ENCODE results near the gene TBX4.
"Not testable (repeated sequence)": the region's sequence is repeated elsewhere in the genome, so short reads cannot be mapped to it uniquely, and the experiment has no call there.

The TBX4 gene

DNA sequence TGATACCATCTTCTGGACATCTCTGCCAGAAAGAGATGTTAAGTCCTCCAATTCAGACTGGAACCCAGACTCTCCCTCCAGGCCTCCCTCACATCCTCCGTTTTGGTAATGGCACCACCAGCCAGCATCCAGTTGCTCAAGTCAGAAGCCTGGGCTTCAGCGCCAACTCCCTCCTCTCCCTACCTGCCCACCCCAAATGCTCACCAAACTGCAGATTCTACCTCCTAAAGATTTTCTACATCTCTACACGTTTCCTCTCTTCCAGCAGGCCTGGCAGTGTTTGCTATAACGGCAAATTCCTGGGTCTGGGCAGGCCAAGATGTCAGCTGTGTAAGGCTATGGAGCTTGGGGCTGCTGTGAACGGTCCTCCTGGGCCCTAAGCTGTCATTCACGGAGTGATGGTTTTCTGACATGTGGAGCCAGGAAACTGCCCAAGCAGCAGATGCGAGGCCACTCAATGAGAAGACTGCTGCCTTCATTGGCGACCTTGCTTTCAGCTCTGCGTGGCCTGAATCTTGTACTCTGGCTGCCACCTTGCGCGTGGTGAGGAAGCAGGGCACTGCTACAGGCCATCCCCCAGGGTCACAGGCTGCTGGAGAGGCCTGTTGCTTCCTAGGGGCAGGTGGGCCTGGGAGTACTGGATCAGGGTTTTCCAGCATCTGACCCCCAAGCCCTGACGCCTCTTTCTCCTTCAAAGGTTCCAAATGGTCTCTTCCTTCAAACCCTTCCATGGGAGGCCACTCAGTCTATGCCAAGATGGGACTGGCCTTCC is 37.7 kb downstream of the TBX4 start:
- H3K4me1 Mint-ChIP-seq (ENCODE audit: low read depth): no peaks in the 10 kb centered on the region

DNA sequence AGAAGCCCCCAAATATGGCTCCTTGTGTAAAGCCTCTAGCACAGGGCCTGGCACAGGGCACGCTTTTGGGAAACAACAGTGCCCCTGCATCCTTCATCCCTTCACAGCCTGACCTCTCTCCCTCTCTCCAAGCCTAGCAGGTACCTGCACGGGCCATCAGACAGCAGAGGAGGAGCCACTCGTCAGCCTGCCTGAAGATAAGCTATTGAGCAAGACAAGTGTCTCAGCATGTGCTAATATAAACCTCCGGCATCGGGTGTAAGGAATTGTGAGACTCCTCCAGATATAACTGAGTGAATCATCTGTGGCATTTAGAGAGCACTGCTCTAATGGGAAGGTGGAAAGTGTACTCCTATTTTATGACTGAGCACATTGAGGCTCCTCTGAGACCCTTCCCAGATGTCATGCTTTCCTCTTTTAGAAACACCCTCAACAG is 38.3 kb downstream of the TBX4 start:
- H3K4me3 Mint-ChIP-seq: no peak overlapping the region
- peaks cover 11% of the 10 kb centered on the region for H3K27me3 Mint-ChIP-seq
- H3K9me3 Mint-ChIP-seq: no peaks in the 10 kb centered on the region
- H3K36me3 Mint-ChIP-seq (ENCODE audit: low read depth): no peaks in the 10 kb centered on the region
- H3K27ac Mint-ChIP-seq: no peak overlapping the region
- no peaks in the 10 kb centered on the region for H3K4me1 Mint-ChIP-seq (ENCODE audit: low read depth)
- intact Hi-C loops (cut with micrococcal nuclease): no loop called here

More for the DNA sequence above, 37.7 kb downstream of the TBX4 start:
- intact Hi-C loops (cut with micrococcal nuclease): no loop called here
- H3K9me3 Mint-ChIP-seq: no peaks in the 10 kb centered on the region
- H3K36me3 Mint-ChIP-seq (ENCODE audit: low read depth): no peaks in the 10 kb centered on the region
- H3K27ac Mint-ChIP-seq: no peak overlapping the region
- peaks cover 10% of the 10 kb centered on the region for H3K27me3 Mint-ChIP-seq
- no peak overlapping the region for H3K4me3 Mint-ChIP-seq

DNA sequence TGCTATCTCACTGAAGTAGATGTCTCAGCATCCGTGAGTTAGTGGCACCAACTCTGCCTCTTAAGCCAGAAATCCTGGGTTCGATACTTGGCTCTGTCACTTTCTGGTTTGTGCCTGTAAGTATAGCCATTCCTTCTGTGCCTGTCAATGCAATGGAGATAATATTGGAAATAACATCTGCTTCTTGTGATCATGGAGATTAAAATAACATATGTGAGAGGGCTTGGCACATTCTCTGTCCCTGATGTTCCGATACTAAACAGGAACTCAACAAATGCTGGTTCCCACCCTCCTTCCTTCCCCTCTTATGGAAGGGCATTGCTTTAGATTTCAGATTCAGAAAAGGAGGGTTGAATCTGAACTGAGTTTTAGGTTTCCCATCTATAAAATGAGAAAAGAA is 39.8 kb downstream of the TBX4 start:
- Mint-ChIP-seq H3K9me3 (no peaks in the 10 kb centered on the region), H3K27me3 (peaks cover 12% of the 10 kb centered on the region), H3K36me3 (ENCODE audit: low read depth) (no peaks in the 10 kb centered on the region), H3K27ac (no peak overlapping the region), H3K4me1 (ENCODE audit: low read depth) (no peaks in the 10 kb centered on the region), H3K4me3 (no peak overlapping the region)
- intact Hi-C loops (cut with micrococcal nuclease): no loop called here

DNA sequence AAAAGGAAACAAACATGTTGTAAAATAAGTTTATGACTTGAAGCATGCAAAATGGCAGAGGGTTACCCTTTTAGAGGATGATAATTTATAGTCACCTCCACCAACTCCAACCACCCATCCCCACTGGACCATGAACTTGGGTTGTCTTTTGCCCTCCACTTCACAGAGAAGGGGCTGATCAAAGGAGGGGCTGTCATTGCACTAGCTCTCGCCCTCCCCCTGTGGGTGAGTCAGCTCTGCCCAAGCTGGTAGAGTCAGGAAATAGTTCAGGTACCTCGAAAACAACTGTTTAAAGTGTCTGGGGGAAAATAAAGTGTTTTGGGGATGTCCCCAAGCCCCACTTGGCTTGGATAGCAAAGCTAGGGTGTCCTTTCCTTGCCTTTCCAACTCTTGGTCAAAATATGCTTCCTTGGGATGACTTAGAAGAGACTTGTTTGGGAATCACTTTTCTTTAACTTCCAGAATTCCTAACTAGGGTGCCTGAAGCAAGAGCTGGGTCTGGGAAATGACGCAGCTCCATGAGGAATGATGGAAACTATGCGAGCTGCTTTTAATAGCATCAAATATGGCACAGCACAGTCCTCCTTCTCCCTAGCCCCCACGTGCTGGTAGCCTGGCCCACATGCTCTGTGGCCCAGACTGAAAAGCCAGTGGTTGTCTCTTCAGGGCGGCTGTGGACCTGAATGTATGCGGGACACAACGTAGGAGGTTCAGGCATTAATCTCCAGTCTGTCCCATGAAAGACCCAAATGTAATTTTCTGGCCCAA is 40.7 kb downstream of the TBX4 start:
- intact Hi-C loops (cut with micrococcal nuclease): no loop called here
- Mint-ChIP-seq H3K4me1 (ENCODE audit: low read depth) (no peaks in the 10 kb centered on the region), H3K4me3 (no peak overlapping the region), H3K27me3 (peaks cover 12% of the 10 kb centered on the region), H3K9me3 (no peaks in the 10 kb centered on the region), H3K36me3 (ENCODE audit: low read depth) (no peaks in the 10 kb centered on the region), H3K27ac (no peak overlapping the region)

DNA sequence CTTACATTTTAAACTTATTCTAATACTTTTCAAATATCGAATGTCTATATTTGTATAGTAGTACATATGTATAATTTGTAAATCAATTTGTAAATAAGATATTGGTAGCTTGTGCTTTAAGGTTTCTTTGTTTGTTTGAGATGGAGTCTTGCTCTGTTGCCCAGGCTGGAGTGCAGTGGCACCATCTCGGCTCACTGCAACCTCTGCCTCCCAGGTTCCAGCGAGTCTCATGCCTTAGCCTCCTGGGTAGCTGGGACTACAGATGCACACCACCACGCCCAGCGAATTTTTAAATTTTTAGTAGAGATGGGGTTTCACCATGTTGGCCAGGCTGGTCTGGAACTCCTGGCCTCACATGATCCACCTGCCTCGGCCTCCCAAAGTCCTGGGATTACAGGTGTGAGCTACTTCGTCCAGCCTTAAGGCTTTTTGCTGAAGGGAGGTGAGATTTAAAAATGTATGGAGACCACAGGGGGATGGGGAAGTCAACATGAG is 41.7 kb downstream of the TBX4 start:
- intact Hi-C loops (cut with micrococcal nuclease); H3K9me3 Mint-ChIP-seq; H3K4me3 Mint-ChIP-seq; H3K36me3 Mint-ChIP-seq (ENCODE audit: low read depth); H3K4me1 Mint-ChIP-seq (ENCODE audit: low read depth); H3K27ac Mint-ChIP-seq: not testable (repeated sequence)
- H3K27me3 Mint-ChIP-seq: peaks cover 10% of the 10 kb centered on the region

DNA sequence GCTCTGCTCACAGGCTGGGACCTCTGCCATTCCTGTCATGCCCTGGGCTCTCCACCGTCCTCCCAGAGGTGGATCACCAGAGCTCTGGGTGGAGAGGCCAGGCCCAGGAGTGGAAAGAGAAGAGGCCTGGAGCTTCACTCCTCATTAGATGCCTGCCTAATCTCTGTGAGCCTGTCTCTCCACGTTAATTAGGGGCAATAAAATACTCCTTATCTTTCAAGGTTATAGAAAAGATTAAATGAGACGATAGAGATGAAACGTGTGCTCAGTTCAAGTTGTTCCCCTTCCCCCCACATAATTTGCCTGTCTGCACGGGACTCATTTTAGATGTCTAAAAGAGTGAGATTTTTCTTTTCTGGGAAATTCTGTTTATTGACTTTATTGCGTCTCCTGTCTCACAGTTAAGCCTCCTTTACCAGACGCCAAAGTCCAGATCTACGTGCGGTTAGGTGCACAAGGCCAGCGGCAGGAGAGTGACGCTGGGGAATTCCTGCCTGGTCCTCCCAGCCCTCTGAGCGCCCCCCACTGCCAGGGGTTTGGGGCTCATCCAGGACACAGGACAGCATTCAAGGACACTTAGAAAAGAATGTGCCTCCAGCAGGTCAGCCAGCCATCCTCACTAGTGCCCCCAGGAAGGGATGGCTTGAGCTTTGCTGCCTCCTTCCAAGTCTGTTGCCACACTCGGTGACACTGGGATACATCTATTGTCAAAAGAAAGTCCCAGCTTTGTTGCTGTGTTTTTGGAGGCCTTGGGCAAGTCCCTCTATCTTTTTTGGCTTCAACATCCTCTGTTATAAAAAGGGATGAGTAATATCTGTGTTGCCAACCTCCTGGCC is 42.3 kb downstream of the TBX4 start:
- no peaks in the 10 kb centered on the region for H3K9me3 Mint-ChIP-seq
- no peaks in the 10 kb centered on the region for H3K36me3 Mint-ChIP-seq (ENCODE audit: low read depth)
- H3K27ac Mint-ChIP-seq: no peak overlapping the region
- no peaks in the 10 kb centered on the region for H3K4me1 Mint-ChIP-seq (ENCODE audit: low read depth)
- peaks cover 13% of the 10 kb centered on the region for H3K27me3 Mint-ChIP-seq
- intact Hi-C loops (cut with micrococcal nuclease): no loop called here
- H3K4me3 Mint-ChIP-seq: no peak overlapping the region

DNA sequence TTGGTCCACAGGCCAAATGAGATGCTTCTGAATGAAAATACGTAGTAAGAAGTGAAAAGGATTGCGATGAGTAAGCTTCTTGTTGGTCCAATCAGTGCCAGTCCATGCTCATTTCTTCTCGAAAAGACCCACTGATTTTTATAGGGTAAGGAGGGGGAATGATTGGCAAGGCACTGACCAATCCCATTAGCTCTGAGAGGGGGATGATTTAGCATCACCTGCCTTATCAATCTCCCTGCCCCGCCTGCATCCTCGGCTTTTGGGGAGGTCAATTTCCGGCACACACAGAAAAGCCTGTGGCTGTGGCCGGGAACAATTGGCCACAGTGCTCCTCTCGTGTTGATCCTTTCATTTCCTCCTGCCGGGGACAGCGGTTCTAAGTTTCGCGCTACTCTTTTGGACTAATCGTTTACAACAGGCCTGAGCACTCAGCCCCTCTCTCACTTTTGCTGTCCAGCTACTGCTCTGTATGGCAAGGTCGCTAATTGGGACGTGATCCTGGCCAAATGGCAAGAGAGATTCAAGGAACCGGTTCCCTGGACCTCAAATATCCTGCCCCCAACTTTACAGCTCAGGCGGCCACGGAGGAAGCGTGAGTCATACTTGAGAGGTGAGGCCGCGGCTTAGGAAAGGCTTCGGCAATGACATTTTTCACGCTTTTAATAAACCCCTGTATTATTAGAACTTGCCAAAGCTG is 43.1 kb downstream of the TBX4 start:
- Mint-ChIP-seq H3K4me1 (ENCODE audit: low read depth) (no peaks in the 10 kb centered on the region), H3K27me3 (peaks cover 17% of the 10 kb centered on the region), H3K9me3 (no peaks in the 10 kb centered on the region), H3K4me3 (peak overlapping the region; percentile 57), H3K27ac (no peak overlapping the region), H3K36me3 (ENCODE audit: low read depth) (no peaks in the 10 kb centered on the region)
- intact Hi-C loops (cut with micrococcal nuclease): no loop called here

DNA sequence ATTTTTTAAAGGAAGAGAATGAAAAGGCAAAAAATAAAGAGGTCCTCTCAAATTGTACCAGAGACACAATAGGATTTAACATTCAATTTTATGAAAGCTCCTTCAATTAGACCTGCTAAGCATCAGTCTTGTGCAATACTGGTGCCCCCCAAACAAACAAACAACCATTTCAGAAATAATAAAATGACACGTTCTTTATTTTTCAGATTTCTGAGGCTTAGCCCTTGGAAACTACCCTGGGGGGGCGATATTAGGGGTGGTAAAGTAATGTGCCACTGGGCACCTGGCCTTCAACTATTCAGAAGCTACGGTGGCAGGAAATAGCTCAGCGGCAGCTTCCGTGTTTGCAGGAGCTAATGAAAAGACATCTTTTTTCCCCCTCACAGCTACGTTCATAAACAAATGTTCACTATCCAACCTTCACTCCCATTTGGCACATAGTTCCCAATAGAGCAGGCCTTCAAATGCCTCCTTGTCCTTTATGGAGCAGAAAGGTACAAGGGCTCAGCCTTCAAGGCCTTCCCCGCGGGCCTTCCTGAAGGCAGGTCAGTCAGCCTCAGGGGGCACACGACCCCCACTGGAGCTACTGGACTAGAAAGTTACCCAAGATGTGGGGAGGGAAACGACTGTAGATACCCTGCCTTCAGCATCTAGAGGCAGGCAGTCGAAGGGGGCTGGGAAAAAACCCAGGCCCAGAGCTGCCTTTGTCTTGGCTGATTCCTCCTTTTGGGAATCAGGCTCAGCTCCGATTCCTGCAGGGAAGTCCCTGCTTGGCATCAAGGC is 44.1 kb downstream of the TBX4 start:
- intact Hi-C loops (cut with micrococcal nuclease): no loop called here
- Mint-ChIP-seq H3K9me3 (no peaks in the 10 kb centered on the region), H3K27ac (no peak overlapping the region), H3K4me1 (ENCODE audit: low read depth) (no peaks in the 10 kb centered on the region), H3K4me3 (no peak overlapping the region), H3K27me3 (peaks cover 17% of the 10 kb centered on the region), H3K36me3 (ENCODE audit: low read depth) (no peaks in the 10 kb centered on the region)

DNA sequence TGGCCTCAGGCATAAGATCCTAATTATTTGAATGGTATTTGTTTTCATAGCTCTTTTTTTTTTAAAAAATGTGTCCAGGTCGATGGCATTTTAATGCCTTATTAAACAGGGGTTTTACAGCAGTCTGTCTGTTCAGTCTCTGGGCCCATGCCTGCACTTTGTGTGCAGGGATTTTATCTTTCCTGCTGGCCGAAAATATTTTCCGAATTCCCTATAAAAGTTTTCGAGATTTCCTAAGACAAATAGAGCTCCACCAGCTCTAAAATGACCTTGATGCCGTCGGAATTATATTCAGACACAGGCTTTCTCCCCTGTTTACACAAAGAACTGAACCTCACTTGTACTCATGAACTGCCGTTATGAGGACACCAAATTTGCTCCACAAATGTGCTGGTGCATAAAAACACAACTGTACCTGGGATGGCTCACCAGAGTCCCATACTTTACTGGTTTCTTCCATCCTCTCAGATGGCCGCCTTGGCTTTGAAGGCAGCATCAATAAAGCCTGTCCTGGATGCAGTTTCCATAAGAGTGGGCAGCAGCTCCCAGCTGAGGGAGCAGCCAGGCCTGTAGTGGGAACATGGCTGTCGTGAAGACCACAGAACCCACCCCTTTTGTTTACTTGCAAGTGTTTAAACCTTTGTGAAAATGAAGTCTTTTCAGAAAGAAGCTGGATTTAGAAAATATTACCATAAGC is 44.9 kb downstream of the TBX4 start:
- Mint-ChIP-seq H3K36me3 (ENCODE audit: low read depth) (no peaks in the 10 kb centered on the region), H3K27me3 (peaks cover 18% of the 10 kb centered on the region), H3K4me3 (no peak overlapping the region), H3K4me1 (ENCODE audit: low read depth) (no peaks in the 10 kb centered on the region), H3K9me3 (no peaks in the 10 kb centered on the region), H3K27ac (no peak overlapping the region)
- intact Hi-C loops (cut with micrococcal nuclease): no loop called here

DNA sequence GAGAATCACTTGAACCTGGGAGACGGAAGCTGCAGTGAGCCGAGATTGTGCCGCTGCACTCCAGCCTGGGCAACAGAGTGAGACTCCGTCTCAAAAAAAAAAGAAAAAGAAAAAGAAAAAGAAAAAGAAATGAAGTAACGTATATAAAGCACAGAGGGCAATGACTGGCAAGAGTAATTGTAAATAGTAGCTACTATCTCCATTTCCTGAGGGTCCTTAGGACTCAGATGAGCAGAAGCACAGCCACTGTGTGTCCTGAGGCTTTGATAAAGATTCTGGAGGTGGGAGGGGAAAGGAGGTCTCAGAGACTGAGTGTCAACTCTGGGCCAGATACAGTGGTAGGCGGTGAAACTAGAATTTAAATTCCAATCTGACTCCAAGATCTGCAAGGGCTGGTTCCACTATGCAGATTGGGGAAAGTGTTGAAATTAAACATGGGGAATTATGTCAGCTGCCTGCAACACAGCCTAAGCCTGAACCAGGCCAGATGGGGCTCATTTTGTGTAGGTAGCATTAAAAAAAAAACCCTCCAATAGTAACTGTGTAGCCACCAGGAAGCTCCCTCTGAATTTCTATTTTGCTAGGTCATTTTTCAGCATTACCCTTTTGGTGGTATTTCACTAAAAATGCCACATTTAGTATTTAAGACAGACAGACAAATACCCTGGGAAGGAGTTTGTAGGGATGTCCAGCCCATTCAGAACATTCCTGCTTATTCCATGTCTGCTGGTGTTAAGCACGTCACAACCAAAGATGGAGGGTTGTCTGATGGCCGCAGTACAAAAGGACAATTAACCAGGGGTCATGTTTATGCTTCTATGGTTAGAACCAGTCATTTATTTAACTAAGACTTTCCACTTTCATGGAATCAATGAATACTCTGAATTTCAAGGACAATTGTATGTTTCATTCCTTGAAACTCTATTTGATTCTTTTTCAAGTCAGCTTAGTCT is 46.1 kb downstream of the TBX4 start:
- H3K9me3 Mint-ChIP-seq: no peaks in the 10 kb centered on the region
- H3K27me3 Mint-ChIP-seq: peaks cover 18% of the 10 kb centered on the region
- intact Hi-C loops (cut with micrococcal nuclease): no loop called here
- no peak overlapping the region for H3K27ac Mint-ChIP-seq
- no peak overlapping the region for H3K4me3 Mint-ChIP-seq
- no peaks in the 10 kb centered on the region for H3K36me3 Mint-ChIP-seq (ENCODE audit: low read depth)
- H3K4me1 Mint-ChIP-seq (ENCODE audit: low read depth): no peaks in the 10 kb centered on the region

DNA sequence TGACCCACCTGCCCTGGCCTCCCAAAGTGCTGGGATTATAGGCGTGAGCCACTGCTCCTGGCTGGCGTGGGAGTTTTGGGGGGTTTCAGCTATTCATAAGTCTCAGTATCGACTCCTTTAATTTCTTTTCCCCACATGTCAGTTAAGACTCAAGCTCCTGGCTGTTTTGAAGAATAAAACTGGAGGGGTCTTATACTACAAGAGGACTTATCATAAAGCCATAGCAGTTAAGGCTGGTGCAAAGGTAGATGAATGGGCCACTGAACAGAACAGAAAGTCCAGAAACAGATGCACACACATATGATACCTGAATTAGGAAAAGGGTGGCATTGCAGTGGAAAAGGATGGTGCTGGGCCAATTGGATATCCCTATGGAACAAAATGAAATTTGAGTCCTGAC is 47.4 kb downstream of the TBX4 start:
- Mint-ChIP-seq H3K4me3 (no peak overlapping the region), H3K4me1 (ENCODE audit: low read depth) (no peaks in the 10 kb centered on the region), H3K36me3 (ENCODE audit: low read depth) (no peaks in the 10 kb centered on the region), H3K27me3 (peaks cover 16% of the 10 kb centered on the region), H3K9me3 (no peaks in the 10 kb centered on the region), H3K27ac (no peak overlapping the region)
- intact Hi-C loops (cut with micrococcal nuclease): no loop called here

DNA sequence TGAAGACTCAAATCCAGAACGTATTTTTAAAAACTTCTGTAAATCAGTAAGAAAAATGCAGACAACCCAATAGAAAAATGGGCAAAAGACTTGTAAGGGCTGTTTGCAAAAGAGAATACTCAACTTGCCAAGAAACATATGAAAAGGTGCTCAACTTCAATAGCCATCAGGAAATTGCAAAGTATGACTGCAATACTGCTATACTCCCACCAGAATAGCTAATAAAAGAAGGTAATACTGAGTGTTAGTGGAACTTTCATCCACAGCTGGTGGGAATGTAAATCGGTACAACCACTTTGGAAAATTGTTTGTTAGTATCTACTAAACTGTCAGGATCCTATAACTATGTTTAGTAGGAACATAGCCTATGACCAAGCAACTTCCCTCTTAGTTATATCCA is 48.1 kb downstream of the TBX4 start:
- Mint-ChIP-seq H3K36me3 (ENCODE audit: low read depth) (no peaks in the 10 kb centered on the region), H3K4me3 (no peak overlapping the region), H3K4me1 (ENCODE audit: low read depth) (no peaks in the 10 kb centered on the region), H3K27ac (no peak overlapping the region), H3K9me3 (no peaks in the 10 kb centered on the region), H3K27me3 (peaks cover 16% of the 10 kb centered on the region)
- intact Hi-C loops (cut with micrococcal nuclease): no loop called here

Measured in dendritic cell treated with granulocyte-macrophage colony-stimulating factor and Interleukin-4, amounts not matched to agents 40 ng/mL and 50 ng/mL, for 4 days (primary cell).